RWPE2 (cell line): Measurements from ENCODE around the gene RAD9A.
A peak's percentile ranks its signal among the peaks of the same experiment; 100 is the strongest.

ENCODE experiments used
- ATAC-seq: fragments of 200-7000 bp; cut with Tn5 transposase; 3 replicates; pipeline ENCODE4 v1.9.1; 2021; ENCODE audit warnings: low read depth
- DNase-seq: peaks from one replicate; pipeline ENCODE4 v3.0.0-alpha.2; 2020; ENCODE audit warnings: low spot score
- H3K27ac ChIP-seq: fragments of 450-650 bp; 2 replicates; pipeline ENCODE4 v1.5.1; 2017; ENCODE audit warnings: mild to moderate bottlenecking; ENCODE audit not compliant: poor library complexity, severe bottlenecking
- H3K27me3 ChIP-seq: fragments of 250-450 bp; sonication (Bioruptor Pico); 2 replicates; pipeline ENCODE4 v1.5.1; 2021; ENCODE audit warnings: mild to moderate bottlenecking, moderate library complexity; ENCODE audit not compliant: insufficient read depth, poor library complexity, severe bottlenecking
- H3K36me3 ChIP-seq: fragments of 250-450 bp; sonication (Bioruptor Pico); 2 replicates; pipeline ENCODE4 v1.5.1; 2020; ENCODE audit warnings: low read depth, mild to moderate bottlenecking, moderate library complexity
- H3K4me1 ChIP-seq: fragments of 250-450 bp; sonication (Bioruptor Pico); 2 replicates; pipeline ENCODE4 v1.5.1; 2021; ENCODE audit warnings: mild to moderate bottlenecking, moderate library complexity; ENCODE audit not compliant: insufficient read depth, poor library complexity, severe bottlenecking
- H3K4me3 ChIP-seq: fragments of 250-450 bp; sonication (Bioruptor Pico); 2 replicates; pipeline ENCODE4 v1.5.1; 2021; ENCODE audit warnings: mild to moderate bottlenecking, moderate library complexity; ENCODE audit not compliant: severe bottlenecking
- H3K9me3 ChIP-seq: fragments of 250-450 bp; sonication (Bioruptor Pico); 2 replicates; pipeline ENCODE4 v1.5.1; 2021; ENCODE audit warnings: mild to moderate bottlenecking, moderate library complexity; ENCODE audit not compliant: severe bottlenecking
- TF ChIP-seq, protein P1 (sequence below): fragments of 450-650 bp; IDR thresholded peaks from one replicate; pipeline ENCODE4 v1.5.1; 2017; ENCODE audit warnings: mild to moderate bottlenecking, moderate library complexity; ENCODE audit not compliant: poor library complexity, severe bottlenecking

Gene RAD9A

DNA sequence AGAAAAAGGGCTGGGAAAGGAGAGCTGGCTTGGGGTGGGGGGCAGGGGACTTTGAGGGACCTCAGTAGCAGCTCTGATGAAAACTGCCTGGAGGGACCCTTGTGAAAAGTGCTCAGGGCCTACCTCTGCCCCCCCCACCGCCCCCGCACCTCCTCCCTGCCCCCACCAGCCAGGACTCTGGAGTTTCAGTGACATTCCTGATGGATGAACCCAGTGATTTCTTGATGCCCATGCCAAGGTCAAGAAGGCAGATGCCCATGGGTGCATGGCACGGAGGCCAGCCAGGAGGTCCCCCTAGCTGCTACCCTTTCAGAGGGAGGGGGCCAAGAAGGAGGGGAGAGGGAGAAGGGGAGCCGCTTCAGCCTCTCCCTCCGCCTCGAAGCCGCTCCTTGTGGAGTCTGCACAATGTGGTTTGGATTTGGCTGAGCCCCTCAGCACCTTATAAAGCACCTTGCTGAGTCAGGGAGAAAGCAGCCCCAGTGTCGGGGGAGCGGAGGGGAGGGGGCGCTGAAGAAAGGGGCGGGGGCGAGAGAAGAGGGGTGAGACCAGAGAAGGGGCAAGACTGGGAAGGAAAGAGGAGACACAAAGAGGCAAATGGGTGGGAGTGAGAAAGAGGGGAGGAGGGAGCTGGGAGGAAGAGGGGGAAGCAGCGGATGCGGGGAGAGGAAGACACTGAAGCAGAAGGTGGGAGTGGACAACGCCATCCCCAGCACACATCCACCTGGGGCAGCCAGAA is 16.3 kb upstream of the RAD9A start:
- TF ChIP-seq, protein P1, sequence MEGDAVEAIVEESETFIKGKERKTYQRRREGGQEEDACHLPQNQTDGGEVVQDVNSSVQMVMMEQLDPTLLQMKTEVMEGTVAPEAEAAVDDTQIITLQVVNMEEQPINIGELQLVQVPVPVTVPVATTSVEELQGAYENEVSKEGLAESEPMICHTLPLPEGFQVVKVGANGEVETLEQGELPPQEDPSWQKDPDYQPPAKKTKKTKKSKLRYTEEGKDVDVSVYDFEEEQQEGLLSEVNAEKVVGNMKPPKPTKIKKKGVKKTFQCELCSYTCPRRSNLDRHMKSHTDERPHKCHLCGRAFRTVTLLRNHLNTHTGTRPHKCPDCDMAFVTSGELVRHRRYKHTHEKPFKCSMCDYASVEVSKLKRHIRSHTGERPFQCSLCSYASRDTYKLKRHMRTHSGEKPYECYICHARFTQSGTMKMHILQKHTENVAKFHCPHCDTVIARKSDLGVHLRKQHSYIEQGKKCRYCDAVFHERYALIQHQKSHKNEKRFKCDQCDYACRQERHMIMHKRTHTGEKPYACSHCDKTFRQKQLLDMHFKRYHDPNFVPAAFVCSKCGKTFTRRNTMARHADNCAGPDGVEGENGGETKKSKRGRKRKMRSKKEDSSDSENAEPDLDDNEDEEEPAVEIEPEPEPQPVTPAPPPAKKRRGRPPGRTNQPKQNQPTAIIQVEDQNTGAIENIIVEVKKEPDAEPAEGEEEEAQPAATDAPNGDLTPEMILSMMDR, result no peak
- no peak for DNase-seq
- H3K36me3 ChIP-seq, result no peaks in the 10 kb centered on the region
- ATAC-seq, result no peak
- no peaks in the 10 kb centered on the region for H3K9me3 ChIP-seq
- no peaks in the 10 kb centered on the region for H3K27me3 ChIP-seq
- no peak overlapping the region for H3K4me3 ChIP-seq
- H3K4me1 ChIP-seq, result peaks cover 30% of the 10 kb centered on the region
- H3K27ac ChIP-seq, result peak overlapping the region; percentile 89

DNA sequence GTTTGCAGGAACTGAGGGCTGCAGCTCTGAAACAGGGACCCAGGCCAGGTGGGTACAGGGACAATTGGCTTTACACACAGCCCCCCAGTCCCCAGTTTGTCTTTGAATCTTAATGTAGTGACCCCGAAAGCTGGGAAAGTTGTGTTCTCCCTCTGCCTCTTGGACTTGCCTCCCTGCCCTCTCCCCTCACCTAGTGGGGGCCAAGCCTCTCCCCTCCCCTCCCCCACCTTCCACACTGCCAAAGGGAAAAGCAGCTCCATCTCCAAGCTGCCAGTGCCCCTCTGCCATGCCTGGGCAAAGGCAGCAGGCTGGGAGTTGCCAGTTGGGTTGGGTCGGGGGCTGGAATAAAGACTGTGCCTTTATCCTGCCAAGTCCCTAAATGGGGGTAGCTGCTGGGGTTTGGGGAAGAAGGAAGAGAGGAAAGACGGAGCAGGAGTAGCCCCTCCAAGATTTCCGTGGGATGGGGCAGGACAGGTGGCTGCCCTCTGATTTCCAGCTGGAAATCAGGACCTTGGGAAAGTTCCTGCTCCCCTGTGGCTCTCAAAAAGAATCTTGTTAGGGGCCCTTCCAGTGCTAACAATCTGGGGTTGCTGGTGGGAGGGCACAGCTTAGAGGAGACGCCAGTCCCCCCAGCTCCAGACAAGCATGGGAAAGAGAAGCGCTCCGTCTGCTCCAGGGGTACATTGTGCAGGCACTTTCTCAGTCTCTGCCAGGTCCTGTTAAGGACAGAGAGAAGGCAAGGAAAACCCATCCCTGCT is 15.5 kb upstream of the RAD9A start:
- no peak for ATAC-seq
- H3K9me3 ChIP-seq, result no peaks in the 10 kb centered on the region

DNA sequence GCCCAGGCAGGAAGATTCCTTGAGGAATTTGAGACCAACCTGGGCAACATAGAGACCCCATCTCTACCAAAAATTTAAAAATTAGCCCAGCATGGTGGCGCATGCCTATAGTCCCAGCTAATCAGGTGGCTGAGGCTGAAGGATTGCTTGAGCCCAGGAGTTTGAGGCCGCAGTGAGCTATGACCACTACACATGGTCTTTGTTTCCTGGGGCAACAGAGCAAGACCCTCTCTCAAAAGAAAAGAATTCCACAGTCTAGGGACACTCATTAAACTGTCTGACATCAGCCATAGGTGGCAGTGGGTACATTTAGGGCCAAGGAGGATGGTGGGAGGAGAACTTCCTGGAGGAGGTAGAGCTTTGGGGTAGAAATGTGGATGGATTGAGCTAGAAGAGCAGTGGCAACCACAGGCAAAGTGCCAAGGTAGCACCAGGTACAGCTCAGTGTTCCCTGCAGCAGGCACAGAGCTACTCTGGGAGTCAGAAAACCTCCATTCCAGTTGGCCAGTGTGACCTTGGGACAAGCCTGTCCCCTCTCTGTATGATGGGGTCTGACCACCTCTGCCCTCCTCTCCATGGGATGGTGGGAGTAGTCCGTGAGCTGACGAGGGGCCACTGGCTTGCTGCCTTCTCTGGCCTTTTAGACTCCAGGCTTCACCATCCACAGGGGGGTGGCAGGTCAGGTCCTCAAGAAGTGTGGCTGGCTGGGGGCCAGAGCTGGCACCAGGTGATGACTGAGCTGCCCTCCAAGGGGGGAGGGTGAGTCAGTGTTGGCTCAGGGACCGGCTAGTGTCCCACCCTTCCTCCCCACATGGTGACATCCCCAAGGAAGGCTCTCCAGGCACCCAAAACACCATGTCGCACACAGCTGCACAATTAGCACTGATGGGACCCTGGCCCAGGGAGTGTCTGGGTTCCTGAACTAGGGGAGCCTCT is 14.6 kb upstream of the RAD9A start:
- TF ChIP-seq, protein P1, result no peak
- Histone ChIP-seq H3K27ac (no peak overlapping the region), H3K4me3 (no peak overlapping the region), H3K4me1 (peaks cover 30% of the 10 kb centered on the region), H3K36me3 (no peaks in the 10 kb centered on the region), H3K9me3 (no peaks in the 10 kb centered on the region), H3K27me3 (no peaks in the 10 kb centered on the region)
- no peak for ATAC-seq
- no peak for DNase-seq

More for the DNA sequence above, 15.5 kb upstream of the RAD9A start:
- DNase-seq, result no peak
- H3K4me3 ChIP-seq, result no peak overlapping the region
- H3K36me3 ChIP-seq, result no peaks in the 10 kb centered on the region
- no peak overlapping the region for H3K27ac ChIP-seq
- TF ChIP-seq, protein P1, result no peak
- H3K27me3 ChIP-seq, result no peaks in the 10 kb centered on the region
- H3K4me1 ChIP-seq, result peaks cover 30% of the 10 kb centered on the region

DNA sequence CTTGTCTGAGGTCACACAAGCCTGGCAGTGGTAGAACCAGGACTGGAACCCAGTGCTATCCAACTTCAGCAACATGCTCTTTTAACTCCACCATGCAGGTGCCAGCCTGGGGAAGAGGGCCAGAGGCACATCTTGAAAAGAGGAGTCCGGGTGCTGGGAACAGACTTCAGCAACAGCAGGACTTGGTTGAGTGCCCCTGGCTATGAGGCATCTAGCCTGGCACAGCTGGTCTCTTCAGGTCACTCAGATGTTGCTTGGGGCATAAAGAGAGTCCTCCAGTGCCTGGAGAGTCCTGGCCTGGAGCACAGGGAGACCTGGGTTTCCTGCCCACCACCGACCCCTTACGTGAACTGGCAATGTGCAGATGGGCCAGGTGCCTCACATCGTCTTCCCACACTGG is 13.2 kb upstream of the RAD9A start:
- ATAC-seq (no peak), DNase-seq (no peak)
- H3K9me3 ChIP-seq, result no peaks in the 10 kb centered on the region
- H3K4me3 ChIP-seq, result no peak overlapping the region
- no peaks in the 10 kb centered on the region for H3K36me3 ChIP-seq
- TF ChIP-seq, protein P1, result no peak
- H3K4me1 ChIP-seq, result peaks cover 30% of the 10 kb centered on the region
- H3K27me3 ChIP-seq, result no peaks in the 10 kb centered on the region
- H3K27ac ChIP-seq, result peak overlapping the region; percentile 53
